ENCODE measurements around the gene OTUD7B.

DNA sequence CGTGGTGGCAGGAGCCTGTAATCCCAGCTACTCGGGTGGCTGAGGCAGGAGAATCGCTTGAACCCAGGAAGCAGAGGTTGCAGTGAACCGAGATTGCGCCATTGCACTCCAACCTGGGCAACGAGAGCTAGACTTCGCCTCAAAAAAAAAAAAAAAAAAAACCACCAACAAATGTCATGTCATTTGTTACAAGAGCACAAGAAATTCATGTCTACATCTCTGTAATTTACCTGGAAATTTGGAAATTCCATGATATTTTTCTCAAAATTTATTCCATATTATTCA, 40.5 kb upstream of the OTUD7B start:
- no peak for TF ChIP-seq CTCF (IDR thresholded peaks at IDR 0.05)
- no peak for TF ChIP-seq POLR2A (IDR thresholded peaks at IDR 0.05)
